GM12872 (cell line): ENCODE data around the gene PABPN1L.

Experiments used
- TF ChIP-seq, protein P1 (sequence below): IDR thresholded peaks from 3 replicates; pipeline ENCODE4 v1.5.1; 2011; ENCODE audit warnings: low read depth, mild to moderate bottlenecking, low read length, moderate library complexity; ENCODE audit not compliant: insufficient read depth

PABPN1L gene

DNA sequence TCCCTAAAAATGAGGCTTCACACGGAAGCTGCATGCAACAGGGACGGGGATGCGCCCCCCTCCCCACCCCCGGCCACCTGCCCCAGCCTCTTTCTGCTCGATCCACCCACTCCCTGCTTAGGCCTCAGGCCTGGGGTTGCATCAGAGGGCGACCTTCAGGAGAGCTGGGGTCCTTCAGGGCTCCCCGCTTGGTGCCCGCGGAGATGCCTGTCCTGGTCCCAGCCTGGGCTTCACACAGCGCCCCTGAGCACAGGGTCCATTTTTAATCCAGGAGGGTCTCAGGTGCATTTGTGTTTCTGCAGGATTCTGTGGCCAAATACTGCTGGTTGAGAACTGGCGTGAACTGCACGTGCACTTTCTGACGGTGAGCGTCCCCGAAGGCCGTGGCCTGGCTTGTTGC lies 47.3 kb downstream of the PABPN1L start:
- TF ChIP-seq, protein P1, sequence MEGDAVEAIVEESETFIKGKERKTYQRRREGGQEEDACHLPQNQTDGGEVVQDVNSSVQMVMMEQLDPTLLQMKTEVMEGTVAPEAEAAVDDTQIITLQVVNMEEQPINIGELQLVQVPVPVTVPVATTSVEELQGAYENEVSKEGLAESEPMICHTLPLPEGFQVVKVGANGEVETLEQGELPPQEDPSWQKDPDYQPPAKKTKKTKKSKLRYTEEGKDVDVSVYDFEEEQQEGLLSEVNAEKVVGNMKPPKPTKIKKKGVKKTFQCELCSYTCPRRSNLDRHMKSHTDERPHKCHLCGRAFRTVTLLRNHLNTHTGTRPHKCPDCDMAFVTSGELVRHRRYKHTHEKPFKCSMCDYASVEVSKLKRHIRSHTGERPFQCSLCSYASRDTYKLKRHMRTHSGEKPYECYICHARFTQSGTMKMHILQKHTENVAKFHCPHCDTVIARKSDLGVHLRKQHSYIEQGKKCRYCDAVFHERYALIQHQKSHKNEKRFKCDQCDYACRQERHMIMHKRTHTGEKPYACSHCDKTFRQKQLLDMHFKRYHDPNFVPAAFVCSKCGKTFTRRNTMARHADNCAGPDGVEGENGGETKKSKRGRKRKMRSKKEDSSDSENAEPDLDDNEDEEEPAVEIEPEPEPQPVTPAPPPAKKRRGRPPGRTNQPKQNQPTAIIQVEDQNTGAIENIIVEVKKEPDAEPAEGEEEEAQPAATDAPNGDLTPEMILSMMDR = no peak

DNA sequence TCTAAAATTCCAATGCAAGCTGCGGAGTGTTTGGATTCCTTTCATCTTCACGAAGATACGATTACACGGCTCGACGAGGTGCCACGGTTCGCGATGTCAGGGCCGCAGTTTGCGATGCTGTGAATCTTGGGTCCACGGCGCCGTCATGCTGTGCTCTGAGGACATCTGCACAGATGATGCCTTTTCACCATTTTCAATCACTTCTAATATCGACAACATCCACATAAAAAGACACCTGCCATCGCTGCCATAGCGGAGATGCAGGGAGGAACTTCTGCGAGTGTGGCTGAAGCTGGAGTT lies 47.9 kb downstream of the PABPN1L start:
- TF ChIP-seq, protein P1 = no peak

DNA sequence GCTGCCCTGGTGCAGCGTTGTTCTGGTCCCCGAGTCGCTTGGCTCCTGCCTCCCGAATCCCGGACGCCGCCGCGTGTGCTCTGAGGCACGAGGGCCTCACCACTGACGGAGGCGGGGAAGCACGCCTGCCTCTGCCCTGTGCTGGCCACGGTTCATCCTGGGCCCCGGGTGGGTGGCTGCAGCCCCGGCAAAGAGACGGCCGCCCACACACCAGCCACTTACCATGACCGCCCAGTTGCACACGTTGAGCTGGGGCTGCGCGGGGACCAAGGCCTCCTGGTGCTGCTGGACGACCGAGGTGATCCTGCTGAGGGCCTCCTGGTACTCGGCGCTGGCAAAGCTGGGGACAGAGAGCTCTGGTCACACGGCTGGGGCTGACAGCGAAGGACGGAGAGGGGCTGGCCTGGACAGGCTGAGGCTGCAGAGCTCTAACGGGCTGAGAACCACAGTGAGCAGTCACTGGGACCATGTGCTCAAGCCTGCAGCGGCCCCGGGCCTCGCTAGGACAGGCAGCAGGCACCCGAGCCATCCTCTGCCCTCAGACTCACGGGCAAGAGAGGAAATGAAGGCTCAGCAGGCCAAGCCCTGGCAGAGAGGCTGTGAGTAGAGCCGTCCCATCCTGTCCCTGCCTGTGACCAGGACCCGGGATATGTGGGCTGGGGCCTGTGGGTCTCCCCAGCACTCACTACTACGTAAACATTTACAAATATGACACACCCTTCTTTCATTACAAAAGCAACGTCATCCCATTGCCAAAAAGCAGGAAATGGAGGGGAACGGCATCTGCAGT lies 48.5 kb downstream of the PABPN1L start:
- TF ChIP-seq, protein P1 = no peak

DNA sequence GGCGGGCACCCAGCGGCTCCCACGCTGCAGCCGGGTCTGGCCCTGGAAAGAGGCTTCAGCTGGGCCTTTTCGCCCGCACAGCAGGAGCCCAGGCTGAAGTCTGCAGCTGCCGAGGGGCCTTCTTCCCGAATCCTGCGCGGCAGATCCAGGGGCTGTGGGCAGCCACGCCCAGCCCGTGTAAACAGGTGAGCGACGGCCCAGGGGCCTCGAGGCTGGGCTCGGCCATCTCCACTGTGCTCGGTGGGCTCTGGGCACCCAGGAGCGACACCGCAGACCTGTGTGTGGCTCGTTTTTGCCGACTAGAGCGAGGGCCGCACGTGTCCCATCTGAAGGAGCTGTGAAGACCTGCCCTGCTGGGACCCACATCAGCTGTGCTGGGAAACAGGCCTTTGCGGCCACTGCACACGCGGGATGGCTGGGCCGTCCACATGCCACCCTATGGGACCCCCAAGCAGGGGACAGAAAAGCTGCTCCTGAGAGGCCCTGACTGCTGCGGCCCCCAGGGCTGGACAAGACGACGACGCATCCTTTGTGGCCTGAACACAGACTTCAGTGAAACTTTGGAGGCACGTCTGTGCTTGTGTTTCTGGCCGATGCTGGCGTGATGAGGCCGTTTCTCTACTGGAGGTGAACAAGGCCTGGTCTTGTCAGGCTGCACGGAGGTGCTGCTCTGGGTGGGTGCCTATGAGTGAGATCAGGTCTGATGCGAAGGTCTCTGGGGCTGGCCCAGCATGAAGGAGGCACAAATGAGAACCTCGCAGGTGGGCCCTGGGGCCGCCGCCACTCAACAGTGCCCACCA lies 49.5 kb downstream of the PABPN1L start:
- TF ChIP-seq, protein P1 = no peak

DNA sequence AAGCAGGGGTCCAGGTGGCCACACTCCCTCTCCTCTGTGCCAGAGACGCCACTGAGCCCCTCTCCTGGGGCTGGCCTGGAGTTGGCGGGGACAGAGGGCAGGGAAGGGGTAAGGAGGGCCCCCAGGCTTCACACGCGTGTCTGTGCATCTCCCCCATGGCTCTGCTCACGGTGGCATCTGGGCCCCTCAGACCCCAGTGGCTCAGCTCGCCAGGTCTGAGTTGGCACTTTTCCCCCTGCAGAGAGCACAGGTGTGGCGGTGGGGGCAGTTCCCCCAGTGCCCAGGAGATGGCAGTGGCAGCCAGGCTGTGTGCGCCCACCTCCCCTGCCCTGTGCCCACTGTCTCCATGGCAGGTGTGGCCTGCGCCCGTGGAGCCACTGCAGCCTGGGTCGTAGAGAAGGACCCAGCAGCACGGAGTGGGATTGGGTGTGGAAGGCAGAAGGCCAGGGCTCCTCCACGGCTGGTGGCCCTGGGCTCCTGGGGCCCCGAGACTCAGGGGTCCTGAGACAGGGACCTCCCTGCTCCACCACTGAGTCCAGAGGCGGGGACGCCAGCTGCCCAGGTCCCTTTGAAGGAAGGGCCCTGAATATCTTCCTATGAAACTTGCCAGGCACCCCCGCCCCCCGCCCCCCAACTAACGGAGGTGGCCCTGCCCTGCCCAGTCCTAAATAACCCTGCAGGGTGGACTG lies 50.4 kb downstream of the PABPN1L start:
- TF ChIP-seq, protein P1 = peak; percentile 92

DNA sequence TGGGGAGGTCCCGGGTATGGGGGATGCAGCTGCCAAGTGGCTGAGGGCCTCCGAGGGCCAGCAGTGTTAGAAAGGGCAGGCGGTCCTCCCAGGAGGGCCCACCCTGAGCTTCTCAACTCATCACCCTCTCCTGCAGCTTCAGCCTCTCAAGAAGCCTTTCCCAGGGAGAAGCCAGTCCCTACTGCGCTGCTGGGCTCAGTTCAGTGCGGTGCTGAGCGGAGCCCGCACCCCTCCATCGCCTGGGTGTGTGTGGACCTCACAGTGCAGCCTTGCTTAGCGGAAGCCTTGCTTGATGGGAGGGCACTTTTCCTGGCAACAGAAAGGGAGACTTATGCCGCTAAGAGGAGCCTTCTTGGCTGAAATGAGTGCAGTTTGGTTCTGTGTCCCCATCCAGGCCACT lies 51.2 kb downstream of the PABPN1L start:
- TF ChIP-seq, protein P1 = no peak

DNA sequence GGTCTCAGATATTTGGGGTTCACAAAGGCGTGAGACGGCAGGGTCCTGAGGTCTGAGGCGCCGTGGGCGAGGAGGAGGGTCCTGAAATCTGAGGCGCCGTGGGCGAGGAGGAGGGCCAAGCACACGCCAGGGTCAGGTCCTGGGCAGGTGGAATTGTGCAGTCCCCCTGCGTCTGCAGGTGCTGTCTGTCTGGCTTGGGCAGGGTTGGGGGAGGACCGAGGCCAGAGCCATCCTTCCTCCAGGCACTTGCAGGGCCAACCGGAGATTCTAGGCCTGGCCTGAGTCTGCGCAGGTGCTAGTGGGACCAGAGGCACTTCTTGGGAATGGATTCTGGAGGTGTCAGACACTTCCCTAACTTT lies 52.3 kb downstream of the PABPN1L start:
- TF ChIP-seq, protein P1 = no peak
